Measurements from ENCODE around the gene AP1AR.

GRCh38 chr4:112299721-112300120, 68.1 kb downstream of the AP1AR start:
- TF ChIP-seq POLR2A (IDR thresholded peaks at IDR 0.05), result no peak
- TF ChIP-seq, protein P1, sequence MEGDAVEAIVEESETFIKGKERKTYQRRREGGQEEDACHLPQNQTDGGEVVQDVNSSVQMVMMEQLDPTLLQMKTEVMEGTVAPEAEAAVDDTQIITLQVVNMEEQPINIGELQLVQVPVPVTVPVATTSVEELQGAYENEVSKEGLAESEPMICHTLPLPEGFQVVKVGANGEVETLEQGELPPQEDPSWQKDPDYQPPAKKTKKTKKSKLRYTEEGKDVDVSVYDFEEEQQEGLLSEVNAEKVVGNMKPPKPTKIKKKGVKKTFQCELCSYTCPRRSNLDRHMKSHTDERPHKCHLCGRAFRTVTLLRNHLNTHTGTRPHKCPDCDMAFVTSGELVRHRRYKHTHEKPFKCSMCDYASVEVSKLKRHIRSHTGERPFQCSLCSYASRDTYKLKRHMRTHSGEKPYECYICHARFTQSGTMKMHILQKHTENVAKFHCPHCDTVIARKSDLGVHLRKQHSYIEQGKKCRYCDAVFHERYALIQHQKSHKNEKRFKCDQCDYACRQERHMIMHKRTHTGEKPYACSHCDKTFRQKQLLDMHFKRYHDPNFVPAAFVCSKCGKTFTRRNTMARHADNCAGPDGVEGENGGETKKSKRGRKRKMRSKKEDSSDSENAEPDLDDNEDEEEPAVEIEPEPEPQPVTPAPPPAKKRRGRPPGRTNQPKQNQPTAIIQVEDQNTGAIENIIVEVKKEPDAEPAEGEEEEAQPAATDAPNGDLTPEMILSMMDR (IDR thresholded peaks at IDR 0.05), result no peak

Data from heart left ventricle (tissue), 13 donors.